Esophagus muscularis mucosa (tissue), 3 donors: ENCODE data around the gene TRRAP.

Experiments
- POLR2AphosphoS5 ChIP-seq, 2 donors: sonication (generic); formaldehyde crosslinking; IDR thresholded peaks; one replicate each; pipeline ENCODE4 v1.6.1; 2017; ENCODE audit warnings: antibody characterized with exemption in 2 of 2
- TF ChIP-seq, protein P1 (sequence below), 3 experiments: fragments of 200-600 bp in 2 of 3; fragments of 450-650 bp in 1 of 3; sonication (generic) in 2 of 3; IDR thresholded peaks; one replicate each; pipeline ENCODE4 v1.5.1; 2017 to 2019; ENCODE audit warnings: antibody characterized with exemption in 3 of 3, mild to moderate bottlenecking in 2 of 3, moderate library complexity in 1 of 3

DNA sequence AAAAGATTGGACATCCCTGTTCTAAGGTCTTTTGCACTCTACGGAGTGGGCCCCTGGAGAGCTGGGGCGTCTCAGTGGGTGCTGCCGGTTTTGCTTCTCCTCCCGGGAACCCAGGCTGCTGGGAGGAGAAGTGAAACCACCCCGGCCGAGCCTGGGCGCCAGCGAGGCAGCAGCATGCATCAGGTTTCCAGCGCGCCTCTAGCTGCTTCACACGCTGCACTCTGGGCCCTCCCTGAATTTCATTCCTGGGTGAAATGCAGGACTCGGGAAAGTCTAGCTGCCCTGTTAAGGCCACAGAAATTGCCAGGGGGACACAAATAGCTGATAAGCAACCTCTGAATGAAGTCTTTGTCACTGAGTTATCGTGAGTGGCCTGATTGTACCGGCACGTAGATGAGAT is 127.4 kb downstream of the TRRAP start:
- TF ChIP-seq, protein P1, sequence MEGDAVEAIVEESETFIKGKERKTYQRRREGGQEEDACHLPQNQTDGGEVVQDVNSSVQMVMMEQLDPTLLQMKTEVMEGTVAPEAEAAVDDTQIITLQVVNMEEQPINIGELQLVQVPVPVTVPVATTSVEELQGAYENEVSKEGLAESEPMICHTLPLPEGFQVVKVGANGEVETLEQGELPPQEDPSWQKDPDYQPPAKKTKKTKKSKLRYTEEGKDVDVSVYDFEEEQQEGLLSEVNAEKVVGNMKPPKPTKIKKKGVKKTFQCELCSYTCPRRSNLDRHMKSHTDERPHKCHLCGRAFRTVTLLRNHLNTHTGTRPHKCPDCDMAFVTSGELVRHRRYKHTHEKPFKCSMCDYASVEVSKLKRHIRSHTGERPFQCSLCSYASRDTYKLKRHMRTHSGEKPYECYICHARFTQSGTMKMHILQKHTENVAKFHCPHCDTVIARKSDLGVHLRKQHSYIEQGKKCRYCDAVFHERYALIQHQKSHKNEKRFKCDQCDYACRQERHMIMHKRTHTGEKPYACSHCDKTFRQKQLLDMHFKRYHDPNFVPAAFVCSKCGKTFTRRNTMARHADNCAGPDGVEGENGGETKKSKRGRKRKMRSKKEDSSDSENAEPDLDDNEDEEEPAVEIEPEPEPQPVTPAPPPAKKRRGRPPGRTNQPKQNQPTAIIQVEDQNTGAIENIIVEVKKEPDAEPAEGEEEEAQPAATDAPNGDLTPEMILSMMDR (IDR thresholded peaks at IDR 0.05), result no peak
- no peak for TF ChIP-seq POLR2AphosphoS5 (IDR thresholded peaks at IDR 0.05)
